ENCODE data around the gene BCL7A.

DNA sequence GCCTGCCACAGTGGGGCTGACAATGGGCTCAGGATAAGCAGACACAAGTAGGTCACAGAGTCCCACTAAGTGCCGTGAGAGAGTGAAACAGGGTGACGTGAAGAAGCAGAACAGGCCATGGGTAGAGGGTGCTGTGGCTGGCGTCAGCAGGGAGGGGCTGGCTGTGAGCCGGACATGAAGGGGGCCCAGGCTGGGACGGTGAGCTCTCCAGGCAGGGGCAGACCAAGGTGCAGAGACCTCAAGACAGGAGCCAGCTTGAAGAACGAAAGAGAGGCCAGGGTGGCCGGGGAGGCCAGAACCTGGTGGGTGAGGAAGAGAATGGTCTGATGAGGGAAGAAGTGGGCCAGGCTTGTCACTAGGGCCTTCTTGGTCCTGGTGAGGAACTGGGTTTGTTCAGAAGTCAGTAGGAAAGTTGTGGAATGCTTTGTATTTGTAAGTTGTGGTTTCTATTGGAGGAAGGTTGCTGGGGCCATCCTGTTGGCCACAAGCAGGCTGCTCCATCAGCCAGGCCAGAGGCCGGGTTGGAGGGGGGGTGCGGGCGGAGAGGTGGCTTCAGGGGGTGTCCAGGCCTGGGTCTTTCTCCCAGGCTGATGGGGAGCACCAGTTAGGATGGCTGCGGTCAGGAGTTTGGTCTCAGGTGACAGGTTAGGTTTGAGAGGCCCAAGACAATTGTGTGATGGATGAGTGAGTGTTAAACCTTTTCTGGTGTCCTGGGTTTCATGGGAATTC is 35.5 kb downstream of the BCL7A start:
- no peak for TF ChIP-seq REST (IDR thresholded peaks at IDR 0.05; ENCODE audit: insufficient read depth in 1 of 2, low read depth in 2 of 2, low read length in 2 of 2)
- no peak for TF ChIP-seq TAF1 (IDR thresholded peaks at IDR 0.05; ENCODE audit: borderline replicate concordance, insufficient read depth, low read length)
- TF ChIP-seq POLR2AphosphoS5 (IDR thresholded peaks at IDR 0.05; ENCODE audit: low read depth, low read length) = no peak
- no peak for TF ChIP-seq SIN3A (IDR thresholded peaks at IDR 0.05; ENCODE audit: borderline replicate concordance, insufficient read depth, low read length)
- TF ChIP-seq FOXP2 (optimal IDR thresholded peaks at IDR 0.05; ENCODE audit: borderline replicate concordance, extremely low read depth, extremely low read length, insufficient read depth) = no peak
